Spleen (tissue), 11 donors: ENCODE measurements around the gene DLG2. TPM values are rescaled to one million over a fixed set of nuclear protein-coding genes. Genes with fewer than 3 reads are reported as not detected.

ENCODE experiments used
- DNase-seq: peaks from one replicate; pipeline ENCODE4 v3.0.0-alpha.2; 2020
- H3K27ac ChIP-seq, 8 donors: fragments of 200-600 bp; sonication (generic) in 7 of 8; 1 replicate in 4 of 8; 2 replicates in 4 of 8; pipeline versions ENCODE4 v1.5.0 to v1.8.0; 2016 to 2021; ENCODE audit warnings: inconsistent platforms in 4 of 8, mild to moderate bottlenecking in 4 of 8, moderate library complexity in 1 of 8
- H3K27me3 ChIP-seq, 7 donors: fragments of 200-600 bp; sonication (generic) in 6 of 7; replicated peaks in 1 of 7; 1 replicate in 4 of 7; 2 replicates in 3 of 7; pipeline versions ENCODE4 v1.5.0 to v1.8.0; 2016 to 2021; ENCODE audit warnings: inconsistent platforms in 3 of 7, mild to moderate bottlenecking in 1 of 7
- H3K36me3 ChIP-seq, 6 donors: fragments of 200-600 bp; sonication (generic) in 5 of 6; 1 replicate in 4 of 6; 2 replicates in 2 of 6; pipeline versions ENCODE4 v1.5.0 to v1.8.0; 2016 to 2021; ENCODE audit warnings: inconsistent platforms in 2 of 6
- H3K4me1 ChIP-seq, 6 donors: fragments of 200-600 bp; sonication (generic) in 5 of 6; 1 replicate in 3 of 6; 2 replicates in 3 of 6; pipeline versions ENCODE4 v1.5.0 to v1.8.0; 2016 to 2021; ENCODE audit warnings: inconsistent platforms in 3 of 6
- H3K4me3 ChIP-seq, 8 donors: fragments of 200-600 bp; sonication (generic) in 7 of 8; 1 replicate in 4 of 8; 2 replicates in 4 of 8; pipeline versions ENCODE4 v1.5.0 to v1.8.0; 2016 to 2021; ENCODE audit warnings: inconsistent platforms in 4 of 8, mild to moderate bottlenecking in 4 of 8, moderate library complexity in 2 of 8
- H3K9me3 ChIP-seq, 8 donors: fragments of 200-600 bp; sonication (generic) in 7 of 8; 1 replicate in 4 of 8; 2 replicates in 4 of 8; pipeline versions ENCODE4 v1.5.0 to v1.8.0; 2016 to 2021; ENCODE audit warnings: inconsistent platforms in 4 of 8
- CTCF ChIP-seq, 11 experiments: fragments of 200-600 bp in 7 of 11; fragments of 450-650 bp in 4 of 11; sonication (generic) in 4 of 11; IDR thresholded peaks in 8 of 11; conservative IDR thresholded peaks in 3 of 11; 1 replicate in 7 of 11; 2 replicates in 4 of 11; pipeline versions ENCODE4 v1.4.0 to v1.8.0; 2016 to 2021; ENCODE audit warnings: antibody characterized with exemption in 11 of 11, inconsistent platforms in 4 of 11, mild to moderate bottlenecking in 1 of 11
- POLR2A ChIP-seq, 3 donors: fragments of 450-650 bp; IDR thresholded peaks; one replicate each; pipeline ENCODE4 v1.5.1; 2017; ENCODE audit warnings: antibody characterized with exemption in 3 of 3, mild to moderate bottlenecking in 1 of 3
- POLR2AphosphoS5 ChIP-seq, 3 donors: sonication (generic); formaldehyde crosslinking; IDR thresholded peaks; one replicate each; pipeline ENCODE4 v1.5.1; 2017; ENCODE audit warnings: antibody characterized with exemption in 3 of 3
- WGBS, 5 donors: extraction: QIAGEN DNeasy Blood & Tissue Kit in 3 of 5; methylation state at CpG; one replicate each; pipeline versions ENCODE4 v1.1.5 to v1.1.7; 2013 to 2018; 5-methylcytosine and 5-hydroxymethylcytosine counted together
- intact Hi-C: fragments of 100-400 bp; cut with DNase I; formaldehyde crosslinking; loops from one replicate; pipeline ENCODE4 v1.15.0; 2023; ENCODE audit warnings: low total_unique reads
- polyA plus RNA-seq, 3 donors: library from polyadenylated mRNA; stranded (reverse); fragments of 200-250 nt; gene quantifications; one replicate each; pipeline ENCODE4 v1.2.1, GENCODE V29; 2013
- total RNA-seq, 7 donors: library from RNA; depleted of rRNA in 3 of 7; stranded (reverse); fragments of >200 nt in 3 of 7; fragmentation: NEBNext Ultra II Directional in 4 of 7; extraction: Animal tissue kit (Norgen Biotek cat#: 25700) in 4 of 7; gene quantifications; one replicate each; pipeline versions ENCODE4 v1.1.0 to v1.2.1, GENCODE V29; 2016 to 2021
- donor health status: healthy with polysubstance abuse.
- donor health status: DM: no; HTN: no; CAD: no; lungs with moderate emphysema.
- donor health status: DM: no; HTN: no; CAD: no.
- donor health status: Bipolar disorder and iron deficiency.
- donor health status: healthy.
- donor health status: DM: no; HTN: no; CAD: no.
- donor health status: DM: yes; HTN: yes; CAD: no.

The DLG2 gene
- total and polyA plus RNA-seq, 10 donors = 0.43 to 12.7 (median 7.9) TPM

- Histone ChIP-seq H3K27ac (no peak overlapping the region), H3K27me3 (no peaks in the 10 kb centered on the region), H3K36me3 (no peaks in the 10 kb centered on the region), H3K4me3 (no peak overlapping the region), H3K4me1 (no peaks in the 10 kb centered on the region), H3K9me3 (peaks cover 0 to 8% (median 2%) of the 10 kb centered on the region in 8 donors)
- intact Hi-C loops = no loop called here
- TF ChIP-seq CTCF (IDR thresholded peaks at IDR 0.05 in 8 of 11, conservative IDR thresholded peaks at IDR 0.05 in 3 of 11) = no peak
- TF ChIP-seq POLR2A (IDR thresholded peaks at IDR 0.05) = no peak
- TF ChIP-seq POLR2AphosphoS5 (IDR thresholded peaks at IDR 0.05) = no peak
- DNase-seq = no peak
- 90 to 98% (median 93%) methylated on average over 2 of the region's 2 CpGs for WGBS, 5 donors
Observed at GRCh38 chr11:84884836-84885235, 742.3 kb downstream of the DLG2 start.

GRCh38 chr11:84882056-84882455 lies 745.1 kb downstream of the DLG2 start:
- TF ChIP-seq POLR2AphosphoS5 (IDR thresholded peaks at IDR 0.05) = no peak
- TF ChIP-seq CTCF (IDR thresholded peaks at IDR 0.05 in 8 of 11, conservative IDR thresholded peaks at IDR 0.05 in 3 of 11) = no peak
- TF ChIP-seq POLR2A (IDR thresholded peaks at IDR 0.05) = no peak
- Histone ChIP-seq H3K4me1 (no peaks in the 10 kb centered on the region), H3K27ac (no peak overlapping the region), H3K9me3 (peaks cover 0 to 13% (median 1%) of the 10 kb centered on the region in 8 donors), H3K27me3 (no peaks in the 10 kb centered on the region), H3K4me3 (no peak overlapping the region), H3K36me3 (no peaks in the 10 kb centered on the region)
- intact Hi-C loops = no loop called here
- DNase-seq = no peak
- WGBS, 5 donors = 17 to 33% (median 25%) methylated on average over 2 of the region's 2 CpGs

- 91 to 100% (median 99%) methylated on average over 2 of the region's 2 CpGs for WGBS, 5 donors
- Histone ChIP-seq H3K9me3 (peaks cover 0 to 5% (median 0%) of the 10 kb centered on the region in 8 donors), H3K4me1 (no peaks in the 10 kb centered on the region), H3K36me3 (no peaks in the 10 kb centered on the region), H3K27me3 (no peaks in the 10 kb centered on the region), H3K4me3 (no peak overlapping the region), H3K27ac (no peak overlapping the region)
- TF ChIP-seq POLR2AphosphoS5 (IDR thresholded peaks at IDR 0.05) (no peak), POLR2A (IDR thresholded peaks at IDR 0.05) (no peak), CTCF (IDR thresholded peaks at IDR 0.05 in 8 of 11, conservative IDR thresholded peaks at IDR 0.05 in 3 of 11) (no peak)
- intact Hi-C loops = no loop called here
- no peak for DNase-seq
Observed at GRCh38 chr11:84871116-84871515, 756.0 kb downstream of the DLG2 start.

- WGBS, 5 donors = 80 to 97% (median 84%) methylated on average over 1 of the region's 1 CpG
- H3K27me3 ChIP-seq = no peaks in the 10 kb centered on the region
Observed at GRCh38 chr11:84870486-84870885, 756.7 kb downstream of the DLG2 start.

More at GRCh38 chr11:84870486-84870885, 756.7 kb downstream of the DLG2 start:
- Histone ChIP-seq H3K4me3 (no peak overlapping the region), H3K4me1 (no peaks in the 10 kb centered on the region), H3K27ac (no peak overlapping the region), H3K9me3 (no peaks in the 10 kb centered on the region), H3K36me3 (no peaks in the 10 kb centered on the region)
- DNase-seq = no peak
- TF ChIP-seq POLR2A (IDR thresholded peaks at IDR 0.05) (no peak), CTCF (IDR thresholded peaks at IDR 0.05 in 8 of 11, conservative IDR thresholded peaks at IDR 0.05 in 3 of 11) (no peak), POLR2AphosphoS5 (IDR thresholded peaks at IDR 0.05) (no peak)
- intact Hi-C loops = no loop called here
